ENCODE measurements around the gene JCHAIN.

The JCHAIN gene

DNA sequence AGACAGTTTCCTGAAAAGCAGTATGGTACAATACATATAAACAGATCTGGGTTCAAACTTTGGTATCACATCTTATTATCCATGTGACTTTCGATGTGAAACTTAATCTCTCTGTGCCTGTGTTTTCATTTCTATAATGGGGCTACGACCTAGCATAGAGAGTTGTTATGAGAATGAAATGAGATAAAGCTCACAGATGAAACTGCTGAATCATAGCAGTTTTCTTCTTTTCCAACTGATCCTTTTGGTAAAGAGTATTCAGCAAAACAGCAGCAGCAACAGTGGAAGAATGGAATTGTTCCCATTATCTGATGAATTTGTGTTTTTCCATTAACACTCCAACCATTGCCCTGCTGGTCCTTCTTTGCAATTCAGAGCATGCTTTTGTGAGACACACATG is 58.0 kb downstream of the JCHAIN start:
- Histone ChIP-seq H3K9ac (ENCODE audit: low read length) (no peak overlapping the region), H3K27ac (ENCODE audit: low read length) (no peak overlapping the region), H3K9me3 (ENCODE audit: control insufficient read depth, low read depth, low read length) (no peaks in the 10 kb centered on the region), H3K4me3 (ENCODE audit: low read length) (no peak overlapping the region), H3K27me3 (ENCODE audit: control insufficient read depth, insufficient read depth, low read length) (no peaks in the 10 kb centered on the region), H3K4me1 (ENCODE audit: control insufficient read depth, low read depth, low read length) (no peaks in the 10 kb centered on the region), H3K36me3 (ENCODE audit: control insufficient read depth, low read depth, low read length) (no peaks in the 10 kb centered on the region)

DNA sequence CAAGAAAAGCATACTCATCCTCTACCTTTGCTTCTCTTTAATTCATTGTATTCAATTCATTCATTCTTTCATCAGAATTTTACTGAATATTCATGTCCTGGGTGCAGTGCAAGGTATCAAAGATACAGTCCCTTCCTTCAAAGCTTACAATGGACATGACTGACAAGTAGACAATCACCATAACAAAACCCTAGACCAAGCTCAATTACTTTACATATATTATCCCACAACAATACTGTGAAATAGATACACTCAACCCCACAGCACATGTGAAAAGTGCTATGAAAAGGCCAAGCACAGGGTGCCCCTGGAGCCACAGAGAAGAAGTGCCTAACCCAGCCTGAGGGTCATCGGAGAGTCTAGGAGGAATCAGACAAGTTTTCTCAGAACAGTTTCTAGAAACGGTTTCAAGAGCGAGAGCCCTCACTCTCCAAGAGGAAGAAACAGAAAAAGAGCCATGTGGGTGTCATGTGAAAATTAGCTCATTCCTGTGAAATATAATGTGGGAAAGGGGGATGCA is 58.9 kb downstream of the JCHAIN start:
- Histone ChIP-seq H3K36me3 (ENCODE audit: control insufficient read depth, low read depth, low read length) (no peaks in the 10 kb centered on the region), H3K9me3 (ENCODE audit: control insufficient read depth, low read depth, low read length) (no peaks in the 10 kb centered on the region)

DNA sequence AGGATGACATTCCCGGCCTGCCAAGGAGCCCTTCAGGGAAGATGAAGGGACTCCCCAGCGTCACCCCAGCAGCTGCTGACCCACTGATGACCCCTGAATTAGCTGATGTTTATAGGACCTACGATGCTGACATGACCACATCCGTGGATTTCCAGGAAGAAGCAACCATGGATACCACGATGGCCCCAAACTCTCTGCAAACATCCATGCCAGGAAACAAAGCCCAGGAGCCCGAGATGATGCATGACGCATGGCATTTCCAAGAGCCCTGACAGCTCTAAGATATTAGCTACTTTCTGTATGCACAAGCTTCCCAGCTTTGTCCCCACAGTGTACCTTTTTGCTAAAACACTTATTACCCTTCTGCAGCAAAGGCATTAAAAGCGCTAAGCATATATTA is 59.8 kb downstream of the JCHAIN start:
- Histone ChIP-seq H3K4me3 (ENCODE audit: low read length) (no peak overlapping the region), H3K27me3 (ENCODE audit: control insufficient read depth, insufficient read depth, low read length) (no peaks in the 10 kb centered on the region), H3K9ac (ENCODE audit: low read length) (no peak overlapping the region), H3K27ac (ENCODE audit: low read length) (no peak overlapping the region), H3K36me3 (ENCODE audit: control insufficient read depth, low read depth, low read length) (no peaks in the 10 kb centered on the region), H3K9me3 (ENCODE audit: control insufficient read depth, low read depth, low read length) (no peaks in the 10 kb centered on the region), H3K4me1 (ENCODE audit: control insufficient read depth, low read depth, low read length) (no peaks in the 10 kb centered on the region)

More for the DNA sequence above, 58.9 kb downstream of the JCHAIN start:
- Histone ChIP-seq H3K4me1 (ENCODE audit: control insufficient read depth, low read depth, low read length) (no peaks in the 10 kb centered on the region), H3K27ac (ENCODE audit: low read length) (no peak overlapping the region), H3K4me3 (ENCODE audit: low read length) (no peak overlapping the region), H3K27me3 (ENCODE audit: control insufficient read depth, insufficient read depth, low read length) (no peaks in the 10 kb centered on the region), H3K9ac (ENCODE audit: low read length) (no peak overlapping the region)

Measured in iPS-18a (cell line).